IPS-NIHi7 (cell line): ENCODE results near the gene UFSP1.
"Not testable (repeated sequence)": the region's sequence is repeated elsewhere in the genome, so short reads cannot be mapped to it uniquely, and the experiment has no call there.

ENCODE experiments used
- DNase-seq: peaks from one replicate; pipeline ENCODE4 v3.0.0; 2012; ENCODE audit warnings: mixed read lengths; ENCODE audit errors: extremely low spot score

The UFSP1 gene

GRCh38 chr7:100860702-100861615 lies 28.6 kb downstream of the UFSP1 start:
- DNase-seq = no peak

- DNase-seq = no peak
These were observed 29.7 kb downstream of the UFSP1 start for GRCh38 chr7:100859856-100860255.

- no peak for DNase-seq
These were observed 32.6 kb downstream of the UFSP1 start for GRCh38 chr7:100856871-100857282.

- DNase-seq = no peak
These were observed 34.0 kb downstream of the UFSP1 start for GRCh38 chr7:100855515-100855914.

GRCh38 chr7:100854899-100855298 lies 34.6 kb downstream of the UFSP1 start:
- not testable (repeated sequence) for DNase-seq

GRCh38 chr7:100854146-100854895 lies 35.2 kb downstream of the UFSP1 start:
- no peak for DNase-seq

- DNase-seq = peak; percentile 97
These were observed 37.3 kb downstream of the UFSP1 start, which contains the start of gene SLC12A9 for GRCh38 chr7:100852048-100852872. SLC12A9 (plus strand) TSS chr7:100852713; CDS start chr7:100854198, 1,485 bp downstream.

- no peak for DNase-seq
These were observed 42.2 kb downstream of the UFSP1 start for GRCh38 chr7:100847360-100847759.

GRCh38 chr7:100840470-100841100 lies 48.9 kb downstream of the UFSP1 start:
- no peak for DNase-seq

GRCh38 chr7:100839361-100839760 lies 50.2 kb downstream of the UFSP1 start:
- DNase-seq = no peak
